ENCODE measurements around the gene TMEM168.
"Not testable (repeated sequence)": the region's sequence is repeated elsewhere in the genome, so short reads cannot be mapped to it uniquely, and the experiment has no call there.

The TMEM168 gene

DNA sequence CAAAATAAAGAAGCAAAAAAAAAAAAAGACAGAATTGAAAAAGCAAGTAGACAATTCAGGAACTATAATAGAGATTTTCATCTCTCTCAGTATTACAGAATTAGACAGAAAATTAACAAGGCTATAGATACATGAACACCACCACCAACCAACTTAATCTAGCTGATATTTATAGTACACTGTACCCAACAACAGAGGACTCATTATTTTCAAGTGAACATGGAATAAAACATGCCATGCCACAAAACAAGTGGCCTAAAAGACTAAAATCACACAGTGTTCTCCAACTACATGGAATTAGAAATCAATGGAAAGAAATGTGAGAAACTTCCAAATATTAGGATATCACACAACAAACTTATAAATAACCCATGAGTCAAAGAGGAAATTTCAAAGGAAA is 9.1 kb downstream of the TMEM168 start:
- DNase-seq, result no peak

DNA sequence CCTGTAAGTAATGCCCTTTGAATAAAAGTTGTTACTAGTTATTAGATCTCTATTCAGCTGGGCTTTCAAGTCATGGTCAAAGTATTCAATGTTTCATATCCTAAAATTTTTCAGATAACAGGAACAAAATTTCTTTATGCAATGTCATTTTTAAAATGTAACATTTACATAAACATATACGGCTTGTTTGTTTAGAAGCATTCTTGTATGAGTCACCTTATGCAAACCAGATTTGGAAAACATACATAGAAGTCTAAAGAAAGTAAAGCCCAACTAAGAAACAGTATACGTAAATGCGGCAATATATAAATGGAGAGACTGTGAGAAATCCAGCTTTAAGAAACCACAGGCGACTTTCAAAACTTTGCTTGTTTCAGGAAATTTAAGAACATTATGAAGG is 10.5 kb downstream of the TMEM168 start:
- DNase-seq, result no peak

DNA sequence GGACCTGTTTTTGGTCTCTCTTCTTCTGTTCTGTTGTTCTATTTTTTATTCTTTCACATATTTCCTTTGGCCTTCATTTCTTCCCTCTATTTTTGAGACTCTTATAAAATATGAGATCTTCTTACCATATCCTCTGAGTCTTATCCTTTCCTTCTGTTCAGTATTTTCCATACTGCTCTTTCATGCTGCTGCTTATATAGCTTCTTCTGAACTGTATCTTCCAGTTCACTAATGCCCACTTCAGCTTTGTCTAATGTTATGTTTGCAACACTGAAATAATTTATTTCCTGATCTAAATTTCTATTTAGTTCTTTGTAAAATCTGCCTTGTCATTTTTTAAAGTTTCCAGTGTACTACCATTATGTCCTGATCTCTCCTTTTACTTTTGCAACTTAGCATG is 12.8 kb downstream of the TMEM168 start:
- no peak for DNase-seq

- DNase-seq, result no peak
Measured at GRCh38 chr7:112771166-112771565, 19.0 kb downstream of the TMEM168 start.

- DNase-seq, result no peak
Measured at GRCh38 chr7:112770051-112770450, 20.1 kb downstream of the TMEM168 start.

GRCh38 chr7:112765105-112765504 is 25.1 kb downstream of the TMEM168 start:
- no peak for DNase-seq

DNA sequence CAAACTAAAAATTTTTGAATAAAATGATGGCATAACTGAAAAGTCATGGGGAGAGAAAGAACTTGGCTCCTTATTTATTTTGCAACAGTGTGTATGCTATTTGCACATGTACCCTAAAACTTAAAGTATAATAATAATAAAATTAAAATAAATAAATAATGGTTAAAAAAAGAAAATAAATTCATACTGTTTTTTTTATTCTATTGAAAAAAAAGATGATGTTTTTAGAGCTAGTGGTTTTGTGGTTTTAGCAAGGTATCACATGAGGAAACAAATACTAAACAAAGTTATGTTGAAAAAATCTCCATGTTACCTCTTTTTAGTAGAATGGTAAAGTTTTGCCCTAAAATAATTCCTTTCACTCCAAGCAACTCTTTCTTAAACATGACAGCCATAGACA is 26.2 kb downstream of the TMEM168 start:
- DNase-seq, result no peak

DNA sequence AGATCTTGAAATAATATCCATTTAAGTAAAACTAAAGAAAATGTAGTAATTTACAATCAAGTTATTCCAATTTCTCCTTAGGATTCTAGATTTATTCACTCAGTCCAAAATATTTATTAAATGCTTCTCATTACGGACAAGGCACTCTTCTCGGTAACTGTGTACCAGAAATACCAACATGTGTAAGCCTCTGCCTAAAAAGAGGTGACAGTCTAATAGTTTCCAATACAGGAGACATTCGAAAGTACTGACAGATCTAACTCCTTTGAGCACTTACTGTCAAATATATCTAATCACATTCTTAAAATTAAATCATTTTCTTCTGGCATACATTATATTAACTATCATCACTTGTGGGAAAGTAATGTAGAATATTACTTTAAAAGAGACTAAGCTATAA is 26.9 kb downstream of the TMEM168 start:
- DNase-seq, result no peak

- DNase-seq, result no peak
Measured at GRCh38 chr7:112759905-112760304, 30.3 kb downstream of the TMEM168 start.

DNA sequence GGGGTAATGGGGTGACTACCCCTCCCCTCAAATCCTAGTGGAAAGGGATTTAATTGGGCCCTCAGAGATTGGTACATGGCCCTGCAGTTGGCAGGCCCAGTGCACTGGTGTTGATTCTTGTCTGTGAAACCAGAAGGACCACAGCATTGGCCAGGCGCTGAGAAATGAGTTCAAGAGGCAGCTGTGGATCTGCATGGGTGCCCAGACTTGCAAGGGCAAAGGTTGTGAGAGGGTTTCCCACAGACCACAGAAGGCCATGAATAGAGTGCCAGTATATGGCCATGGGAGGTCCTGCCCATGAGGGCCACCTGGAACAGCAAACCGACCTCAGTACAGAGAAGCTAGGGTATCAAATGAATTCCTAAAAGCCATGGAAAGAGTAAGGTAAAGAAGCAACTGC is 32.9 kb downstream of the TMEM168 start:
- DNase-seq, result no peak

DNA sequence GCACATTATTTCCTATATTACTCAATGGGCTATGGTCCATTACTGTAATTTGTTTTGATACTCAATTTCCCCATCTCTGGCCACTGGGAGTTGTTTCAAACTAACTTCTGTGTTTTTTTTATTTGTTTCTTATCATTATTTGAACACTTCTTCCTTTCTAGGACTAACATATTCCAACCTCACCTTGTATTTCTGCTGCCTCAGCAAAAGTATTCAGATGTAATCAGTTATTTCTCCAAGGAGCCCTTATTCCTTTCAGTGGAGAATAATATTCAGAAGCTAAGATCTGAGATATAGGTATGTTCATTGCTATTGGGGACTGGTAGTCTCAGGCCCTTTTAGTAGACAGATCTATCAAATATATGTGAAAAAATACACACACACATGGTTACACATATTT is 36.9 kb downstream of the TMEM168 start:
- DNase-seq, result no peak

GRCh38 chr7:112752576-112752975 is 37.6 kb downstream of the TMEM168 start:
- no peak for DNase-seq

DNA sequence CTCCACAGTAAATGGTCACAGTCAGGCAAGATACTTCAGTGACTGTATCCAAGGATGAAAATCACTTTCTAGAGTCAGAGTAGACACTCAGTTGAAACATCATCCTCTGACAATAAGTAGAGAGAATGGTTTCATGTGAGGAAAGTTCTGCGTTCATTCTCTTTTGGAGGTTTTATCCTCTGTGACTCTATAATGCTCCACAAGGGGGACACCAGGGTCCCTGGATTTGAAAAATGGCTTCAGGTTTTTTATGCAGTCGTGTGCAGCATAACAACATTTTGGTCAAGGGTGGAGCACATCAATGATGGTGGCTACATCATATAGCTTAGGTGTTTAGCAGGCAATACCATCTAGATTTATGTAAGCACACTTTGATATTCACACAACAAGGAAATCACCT is 40.4 kb downstream of the TMEM168 start:
- no peak for DNase-seq

GRCh38 chr7:112748381-112748780 is 41.8 kb downstream of the TMEM168 start:
- DNase-seq, result no peak

DNA sequence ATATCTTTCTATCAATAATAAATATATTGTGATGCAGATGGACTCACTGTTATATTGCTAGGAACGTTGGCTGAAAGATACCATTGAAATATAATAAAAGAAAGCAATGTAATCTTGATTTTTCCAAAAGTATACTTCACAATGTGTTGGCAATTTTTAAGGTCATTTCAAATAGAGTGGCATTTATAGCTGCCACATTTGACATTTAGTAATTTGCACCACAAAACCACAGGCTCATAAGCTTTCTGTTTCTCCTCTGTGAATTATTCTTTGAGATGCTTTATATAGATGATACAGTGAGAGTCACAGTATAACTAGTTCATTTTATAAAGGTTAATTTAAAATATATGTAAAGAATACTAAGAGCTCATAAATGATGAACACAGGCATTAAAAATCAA is 44.6 kb downstream of the TMEM168 start:
- DNase-seq, result no peak

DNA sequence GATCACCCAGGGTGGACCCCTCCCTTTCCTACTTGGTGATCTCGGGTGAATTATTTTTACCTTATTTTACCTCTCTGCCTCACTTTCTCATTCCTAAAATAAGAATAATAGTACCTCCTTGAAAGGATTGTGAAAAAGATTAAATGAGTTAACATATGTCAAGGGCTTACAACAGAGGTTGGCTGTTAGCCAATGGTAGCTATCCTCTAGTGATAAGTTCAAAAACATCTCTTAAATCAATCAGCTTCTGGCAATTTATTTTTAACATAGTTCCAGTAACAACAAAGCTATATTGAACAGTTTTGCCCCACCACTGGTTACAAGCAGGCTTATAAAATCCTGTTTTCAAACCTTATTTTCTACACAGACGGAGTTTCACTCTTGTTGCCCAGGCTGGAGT is 45.4 kb downstream of the TMEM168 start:
- DNase-seq, result no peak

- no peak for DNase-seq
Measured at GRCh38 chr7:112743811-112744210, 46.4 kb downstream of the TMEM168 start.

DNA sequence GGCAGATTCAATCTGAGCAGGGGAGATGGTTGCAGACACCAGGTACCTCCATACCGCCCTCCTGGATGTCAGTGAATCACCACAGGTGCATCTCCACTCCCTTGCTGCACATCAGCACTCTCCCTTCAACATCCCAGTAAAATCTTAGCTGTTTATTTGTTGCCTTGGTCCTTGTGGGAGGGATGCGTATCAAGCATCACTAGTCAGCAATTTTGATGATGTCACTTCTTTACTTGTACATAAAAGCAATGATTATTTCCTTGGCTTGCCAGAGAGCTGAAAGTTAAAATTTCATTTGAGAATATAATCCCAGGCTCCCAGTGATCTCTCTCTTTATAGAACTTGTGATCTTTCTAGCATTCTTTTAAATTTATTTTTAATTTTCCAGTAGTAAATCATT is 49.5 kb downstream of the TMEM168 start:
- DNase-seq, result no peak

- no peak for DNase-seq
Measured at GRCh38 chr7:112739436-112740180, 50.6 kb downstream of the TMEM168 start.

- no peak for DNase-seq
Measured at GRCh38 chr7:112735261-112735660, 54.9 kb downstream of the TMEM168 start.

GRCh38 chr7:112731324-112731723 is 58.9 kb downstream of the TMEM168 start:
- DNase-seq, result not testable (repeated sequence)

DNA sequence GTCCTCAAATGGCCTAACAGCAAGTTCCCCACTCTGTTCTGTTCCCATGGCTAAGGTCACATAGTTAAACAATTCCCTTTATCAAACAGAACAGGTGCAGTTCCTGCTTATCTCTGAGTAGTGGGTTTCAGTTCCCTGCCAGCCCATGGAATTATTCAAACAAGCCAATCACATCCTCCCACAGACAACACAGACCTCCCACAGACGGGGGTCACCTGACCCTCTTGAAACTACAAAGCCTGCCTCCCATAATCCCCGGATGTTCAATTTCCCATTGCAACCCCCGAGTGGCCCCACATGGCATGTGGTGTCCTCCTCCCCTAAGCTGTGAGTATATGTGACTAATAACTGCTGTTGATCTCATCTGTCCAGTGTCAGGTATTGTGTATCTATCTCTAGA is 64.1 kb downstream of the TMEM168 start:
- DNase-seq, result no peak

DNA sequence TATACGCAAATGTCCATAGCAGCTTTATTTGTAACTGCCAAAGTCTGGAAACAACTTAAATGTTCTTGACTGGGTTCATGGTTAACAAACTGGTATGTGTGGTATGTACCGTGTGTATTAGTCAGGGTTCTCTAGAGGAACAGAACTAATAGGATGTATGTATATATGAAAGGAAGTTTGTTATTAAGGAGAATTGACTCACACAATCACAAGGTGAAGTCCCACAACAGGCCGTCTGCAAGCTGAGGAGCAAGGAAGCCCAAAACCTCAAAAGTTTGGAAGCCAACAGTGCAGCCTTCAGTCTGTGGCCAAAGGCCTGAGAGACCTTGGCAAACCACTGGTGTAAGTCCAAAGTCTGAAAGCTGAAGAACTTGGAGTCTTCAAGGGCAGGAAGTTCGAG is 66.8 kb downstream of the TMEM168 start:
- DNase-seq, result no peak

DNA sequence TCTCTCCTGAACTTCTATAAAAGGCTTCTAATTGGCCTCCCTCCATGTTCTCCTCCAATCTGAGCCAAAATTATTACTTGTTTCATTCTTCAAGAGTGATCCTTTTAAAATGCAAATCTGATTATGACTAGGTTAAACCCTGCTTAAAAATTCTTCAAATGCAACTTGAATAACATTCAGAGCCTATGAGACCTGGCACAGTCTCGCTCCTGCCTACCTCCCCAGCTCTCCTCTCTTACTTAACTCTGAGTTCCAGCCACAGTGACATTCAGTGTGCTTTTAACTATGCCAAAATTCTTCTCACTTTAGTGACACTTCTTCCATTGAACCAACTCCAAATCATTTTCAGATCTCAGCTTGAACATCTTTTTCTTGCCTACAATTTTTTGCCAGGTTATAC is 68.8 kb downstream of the TMEM168 start:
- no peak for DNase-seq

- no peak for DNase-seq
Measured at GRCh38 chr7:112715525-112715924, 74.7 kb downstream of the TMEM168 start.

DNA sequence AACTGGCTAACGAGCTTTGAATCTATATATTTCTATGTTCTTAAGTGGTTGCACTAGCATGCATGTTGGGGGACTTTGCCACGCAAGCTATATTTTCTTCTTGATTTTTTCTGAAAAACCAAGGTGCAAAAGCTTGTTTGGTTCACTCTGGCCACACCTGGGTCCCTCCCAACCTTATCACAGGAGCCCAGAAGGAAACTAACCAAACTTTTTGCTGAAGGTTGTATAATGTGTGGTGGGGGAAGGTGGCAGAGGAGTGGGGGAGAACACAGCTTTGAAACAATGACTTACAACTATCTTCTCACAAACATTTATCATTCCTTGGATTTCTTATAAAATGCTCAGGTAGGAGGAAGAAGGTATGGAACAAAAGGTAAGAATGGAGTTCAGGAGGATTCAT is 75.3 kb downstream of the TMEM168 start:
- no peak for DNase-seq
